Mucosa of descending colon (tissue), 3 donors: ENCODE results near the gene SARM1. TPM values are rescaled to one million over a fixed set of nuclear protein-coding genes. Genes with fewer than 3 reads are reported as not detected.

ENCODE experiments used
- ATAC-seq: fragments of 200-7000 bp; cut with Tn5 transposase; one replicate; pipeline ENCODE4 v1.9.1; 2020; ENCODE audit warnings: mild to moderate bottlenecking, moderate library complexity
- DNase-seq, 3 donors: peaks; one replicate each; pipeline ENCODE4 v3.0.0-alpha.2; 2020
- H3K36me3 ChIP-seq: fragments of 200-600 bp; one replicate; pipeline ENCODE4 v1.8.0; 2021; ENCODE audit warnings: low read depth, mild to moderate bottlenecking
- H3K4me1 ChIP-seq: fragments of 200-600 bp; one replicate; pipeline ENCODE4 v1.8.0; 2021; ENCODE audit warnings: low read depth, mild to moderate bottlenecking
- H3K4me3 ChIP-seq: fragments of 200-600 bp; one replicate; pipeline ENCODE4 v1.8.0; 2021; ENCODE audit warnings: mild to moderate bottlenecking
- H3K9me3 ChIP-seq: fragments of 200-600 bp; one replicate; pipeline ENCODE4 v1.8.0; 2021; ENCODE audit warnings: mild to moderate bottlenecking
- CTCF ChIP-seq: fragments of 200-600 bp; IDR thresholded peaks from one replicate; pipeline ENCODE4 v1.8.0; 2022; ENCODE audit warnings: antibody characterized with exemption, mild to moderate bottlenecking
- intact Hi-C, 2 donors: fragments of 100-400 bp; cut with DNase I in 1 of 2; cut with micrococcal nuclease in 1 of 2; formaldehyde crosslinking; loops; one replicate each; pipeline versions ENCODE4 v1.11.0 to v1.11.1; 2022; cut with DNase I, micrococcal nuclease
- long read RNA-seq, 2 donors: library from polyadenylated mRNA; unstranded; transcript quantifications; one replicate each; pipeline ENCODE4 v2.0.0, GENCODE V29; 2019 to 2021
- total RNA-seq, 3 donors: library from RNA; stranded (reverse); fragmentation: NEBNext Ultra II Directional in 2 of 3; extraction: Animal tissue kit (Norgen Biotek cat#: 25700) in 2 of 3; gene quantifications; one replicate each; pipeline versions ENCODE4 v1.2.1 to v1.2.4, GENCODE V29; 2021 to 2023
- donor health status: DM: no; HTN: no; CAD: no; lungs with moderate emphysema.
- donor health status: DM: no; HTN: no; CAD: no.
- donor health status: DM: no; HTN: yes; CAD: no.

The SARM1 gene
- 10 to 100 TPM; 12.8 to 16.4 (median 15.0) TPM for total RNA-seq
- long read RNA-seq, donor 1, full-length matches to known transcripts, result 4 of 13 reads
- long read RNA-seq, donor 1, partial matches to known transcripts, result 1 of 13 reads
- long read RNA-seq, donor 1, other reads (novel, unspliced or antisense), result 8 of 13 reads
- long read RNA-seq, donor 2, partial matches to known transcripts, result 3 of 6 reads
- long read RNA-seq, donor 2, other reads (novel, unspliced or antisense), result 2 of 6 reads

- TF ChIP-seq CTCF, result no peak
- ATAC-seq (peak; percentile 88), DNase-seq (peak; percentile 76 to 91 (median 81))
- no peak within 1 kb of the TSS for H3K4me3 ChIP-seq
- no peaks in the 10 kb centered on the region for H3K36me3 ChIP-seq
- H3K9me3 ChIP-seq, result no peaks in the 10 kb centered on the region
- peaks cover 11% of the 10 kb centered on the region for H3K4me1 ChIP-seq
- intact Hi-C loops, result no loop called here
These were observed at the start of gene SARM1 for GRCh38 chr17:28371245-28372202. TSS of gene SARM1 (plus strand) at chr17:28371694. CDS start at chr17:28372033, 339 bp downstream.

GRCh38 chr17:28324267-28324745 is 47.2 kb upstream of the SARM1 start:
- intact Hi-C loops, result no loop called here
- Histone ChIP-seq H3K4me3 (no peak overlapping the region), H3K4me1 (peaks cover 8% of the 10 kb centered on the region), H3K36me3 (no peaks in the 10 kb centered on the region), H3K9me3 (no peaks in the 10 kb centered on the region)
- DNase-seq (no peak), ATAC-seq (no peak)
- no peak for TF ChIP-seq CTCF

- DNase-seq, result no peak
- no peak for ATAC-seq
- H3K4me3 ChIP-seq, result no peak overlapping the region
- H3K36me3 ChIP-seq, result no peaks in the 10 kb centered on the region
- H3K9me3 ChIP-seq, result no peaks in the 10 kb centered on the region
- peaks cover 5% of the 10 kb centered on the region for H3K4me1 ChIP-seq
- no peak for TF ChIP-seq CTCF
- intact Hi-C loops, result no loop called here
These were observed 46.7 kb upstream of the SARM1 start for GRCh38 chr17:28324781-28325180.

GRCh38 chr17:28325211-28325610 is 46.3 kb upstream of the SARM1 start:
- Histone ChIP-seq H3K36me3 (no peaks in the 10 kb centered on the region), H3K9me3 (no peaks in the 10 kb centered on the region), H3K4me1 (peaks cover under 1% of the 10 kb centered on the region), H3K4me3 (no peak overlapping the region)
- TF ChIP-seq CTCF, result no peak
- intact Hi-C loops, result no loop called here
- DNase-seq (no peak), ATAC-seq (no peak)

- Histone ChIP-seq H3K36me3 (no peaks in the 10 kb centered on the region), H3K9me3 (no peaks in the 10 kb centered on the region), H3K4me1 (no peaks in the 10 kb centered on the region), H3K4me3 (no peak overlapping the region)
- intact Hi-C loops, result no loop called here
- ATAC-seq, result peak; percentile 84
- no peak for TF ChIP-seq CTCF
- peak in 1 of 3 donors; percentile 63 for DNase-seq
These were observed 45.4 kb upstream of the SARM1 start for GRCh38 chr17:28326114-28326513.
